Hypothalamus (tissue), 51 donors: ENCODE data around the gene ZNF629.

Source experiments
- DNase-seq, 51 donors: peaks; one replicate each; lab custom pipeline; 2025; lab: John Stamatoyannopoulos, UW

ZNF629 gene

DNA sequence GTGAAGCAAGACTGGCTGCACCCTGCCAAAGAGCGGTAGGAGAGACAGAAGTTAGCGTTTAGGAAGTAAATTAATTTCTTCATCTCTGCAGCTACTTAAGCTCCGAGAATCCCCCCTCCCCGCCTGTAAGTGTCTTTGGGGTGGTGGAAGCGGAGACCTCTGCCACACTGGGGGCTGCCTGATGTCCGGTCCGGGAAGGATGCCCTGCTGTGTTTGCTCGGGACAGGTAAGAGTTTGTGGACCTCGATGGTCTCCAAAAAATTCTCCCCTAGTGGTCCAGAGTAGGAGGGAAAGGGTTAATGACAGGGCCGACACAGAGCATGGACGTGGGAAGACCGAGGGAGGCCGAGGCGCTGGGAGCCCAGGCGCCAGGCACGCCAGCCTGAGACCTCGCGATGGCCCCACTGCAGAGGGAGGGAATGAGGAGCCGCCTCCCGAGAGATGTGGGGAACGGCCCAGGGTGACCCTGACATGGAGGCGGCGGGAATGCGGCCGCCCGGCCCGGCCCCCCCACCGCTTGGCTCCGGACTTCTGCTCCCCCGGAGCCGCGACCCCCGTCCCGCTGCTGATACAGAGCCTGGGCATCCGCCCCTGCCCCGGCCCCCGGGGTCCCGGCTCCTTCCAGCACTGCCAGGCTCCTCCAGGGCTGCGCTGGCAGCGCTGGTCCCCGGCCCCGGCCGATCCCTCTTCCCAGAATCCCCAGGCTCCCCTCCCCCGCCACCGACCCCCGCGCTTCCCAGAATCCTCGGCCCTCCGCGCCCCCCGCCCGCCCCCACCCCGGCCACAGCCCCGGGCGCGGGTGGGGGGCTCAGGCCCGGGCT lies 680 bp downstream of the ZNF629 start:
- DNase-seq = peak in 15 of 51 donors; percentile 7 to 53 (median 34)

GRCh38 chr16:30785126-30786106 lies 1.6 kb downstream of the ZNF629 start:
- no peak for DNase-seq

DNA sequence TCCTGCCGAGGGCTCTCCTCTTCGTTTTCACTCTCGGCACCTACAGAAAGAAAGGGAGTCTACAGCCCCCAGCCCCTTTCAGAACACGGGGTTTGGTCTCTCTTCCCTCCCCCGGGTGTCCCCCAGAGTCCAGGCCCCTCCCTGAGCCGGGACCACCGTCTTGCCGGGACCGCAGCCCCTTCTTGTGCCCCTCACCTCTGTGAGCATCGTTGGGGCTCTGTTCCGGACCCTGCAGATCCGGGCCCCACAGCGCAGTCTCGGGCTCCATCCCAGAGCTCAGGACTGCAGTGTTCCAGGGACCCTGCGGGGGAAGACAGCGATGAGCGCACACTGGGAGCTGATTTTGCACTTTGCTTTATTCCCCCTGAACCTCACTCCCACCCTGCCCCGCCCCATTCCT lies 2.8 kb downstream of the ZNF629 start:
- DNase-seq = no peak

GRCh38 chr16:30783280-30784109 lies 3.5 kb downstream of the ZNF629 start:
- no peak for DNase-seq

- no peak for DNase-seq
These were observed 4.3 kb downstream of the ZNF629 start for GRCh38 chr16:30782486-30783279.

DNA sequence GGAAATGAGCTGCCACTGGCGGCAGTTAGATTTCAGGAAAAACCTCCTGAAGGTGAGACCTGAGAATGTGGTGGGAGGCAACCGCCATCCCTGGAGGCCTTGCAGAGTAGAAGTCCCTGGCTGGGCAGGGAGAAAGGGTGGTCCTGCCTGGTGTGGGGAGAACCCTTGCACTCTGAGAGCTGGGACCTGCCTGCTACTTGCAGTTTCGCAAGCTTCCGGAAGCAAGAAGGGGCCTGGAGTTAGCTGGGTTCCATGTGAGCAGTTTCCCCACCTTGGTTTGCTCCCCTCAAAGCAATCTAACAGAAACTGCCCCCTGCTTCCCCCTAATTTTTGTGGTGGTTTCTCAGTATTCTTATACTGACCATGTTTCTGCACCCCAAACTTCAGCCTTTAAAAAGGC lies 6.5 kb downstream of the ZNF629 start:
- DNase-seq = no peak

GRCh38 chr16:30780021-30780420 lies 7.0 kb downstream of the ZNF629 start:
- DNase-seq = peak in 1 of 51 donors; percentile 20

GRCh38 chr16:30779596-30779995 lies 7.4 kb downstream of the ZNF629 start:
- DNase-seq = no peak

- no peak for DNase-seq
These were observed 8.3 kb downstream of the ZNF629 start for GRCh38 chr16:30778549-30779244.

DNA sequence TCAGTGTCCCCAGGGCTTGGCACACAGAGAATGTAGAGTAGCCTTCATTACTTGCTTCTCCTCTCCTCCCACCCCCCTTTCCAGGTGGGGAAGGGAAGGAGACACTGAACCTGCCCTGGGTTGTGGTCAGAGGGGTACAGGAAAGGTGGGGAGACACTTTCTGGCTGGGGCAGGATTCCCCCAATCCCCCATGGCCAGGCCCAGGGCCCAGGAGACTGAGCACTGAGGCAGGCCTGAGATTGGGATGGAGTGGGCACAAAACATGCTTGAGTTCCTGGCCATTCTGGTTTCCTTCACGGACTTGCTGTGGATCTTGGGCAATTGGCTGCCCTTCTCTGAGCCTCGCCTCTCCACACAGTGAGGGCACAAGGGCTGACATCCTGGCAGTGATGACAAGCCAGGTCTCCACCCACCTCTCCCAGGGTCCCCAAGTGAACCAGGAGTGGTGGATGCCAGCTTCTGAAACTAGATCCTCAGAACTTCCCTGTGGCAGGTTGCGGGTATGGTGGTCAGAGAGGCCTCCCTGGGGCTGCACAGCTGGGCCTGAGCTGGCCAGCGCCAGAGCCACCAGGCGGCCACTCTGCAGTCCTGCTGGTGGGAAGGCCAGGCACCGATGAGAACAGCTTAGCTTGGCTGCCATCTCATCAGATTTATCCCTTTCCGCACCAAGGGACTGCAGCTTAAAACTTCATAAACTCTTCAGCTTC lies 9.3 kb downstream of the ZNF629 start:
- DNase-seq = no peak

DNA sequence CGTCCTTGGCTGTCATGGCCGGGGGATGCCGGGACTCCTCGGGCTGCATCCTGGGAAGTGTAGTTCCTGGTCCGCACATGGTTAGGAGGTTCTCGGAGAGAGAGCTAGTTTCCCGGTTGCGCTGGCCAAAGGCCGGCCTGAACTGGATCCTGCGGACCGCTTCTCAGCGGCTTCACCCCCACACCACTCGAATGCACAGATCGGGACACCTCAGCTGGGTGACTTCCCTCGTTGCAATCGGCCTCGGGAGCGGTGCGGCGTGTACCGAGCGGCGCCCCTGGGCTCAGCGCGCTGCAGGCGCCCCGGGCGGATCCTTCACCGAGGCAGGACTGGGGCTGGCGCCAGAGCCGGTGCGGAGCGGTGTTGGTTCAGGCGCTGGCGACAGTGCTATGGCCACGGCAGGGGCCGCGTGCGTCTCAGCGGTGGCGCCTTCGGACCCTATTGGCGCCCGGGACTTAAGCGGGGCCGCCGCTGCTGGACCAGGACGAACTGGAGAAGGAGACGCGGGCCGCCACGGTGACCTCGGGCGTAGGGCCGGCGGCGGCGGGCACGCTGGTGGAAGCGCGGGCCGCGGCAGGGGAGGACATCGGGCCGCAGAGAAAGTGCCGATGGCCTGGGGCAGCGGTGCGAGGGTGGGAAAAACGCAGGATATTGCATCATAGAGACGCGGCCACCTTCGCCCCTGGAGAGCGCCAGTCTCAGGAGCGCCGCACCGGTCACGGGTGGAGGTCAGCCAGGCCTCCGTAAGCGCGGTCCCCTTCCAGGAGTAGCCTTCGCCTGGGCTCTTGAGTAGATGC lies 11.4 kb downstream of the ZNF629 start:
- DNase-seq = peak; percentile 25 to 89 (median 73)

DNA sequence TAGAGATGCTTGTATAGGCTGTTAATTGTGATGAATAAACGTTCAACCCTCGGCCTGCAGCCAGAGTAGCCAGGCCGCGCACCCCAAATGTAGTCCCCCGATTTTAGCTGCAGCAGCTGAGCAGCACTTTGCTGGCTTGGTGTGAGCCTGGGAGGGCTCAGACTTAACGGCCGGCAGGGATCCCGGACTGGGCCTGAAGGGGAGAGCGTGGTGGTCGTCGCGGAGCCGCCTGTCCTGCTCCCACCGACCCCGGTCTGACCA lies 11.9 kb downstream of the ZNF629 start:
- DNase-seq = no peak

DNA sequence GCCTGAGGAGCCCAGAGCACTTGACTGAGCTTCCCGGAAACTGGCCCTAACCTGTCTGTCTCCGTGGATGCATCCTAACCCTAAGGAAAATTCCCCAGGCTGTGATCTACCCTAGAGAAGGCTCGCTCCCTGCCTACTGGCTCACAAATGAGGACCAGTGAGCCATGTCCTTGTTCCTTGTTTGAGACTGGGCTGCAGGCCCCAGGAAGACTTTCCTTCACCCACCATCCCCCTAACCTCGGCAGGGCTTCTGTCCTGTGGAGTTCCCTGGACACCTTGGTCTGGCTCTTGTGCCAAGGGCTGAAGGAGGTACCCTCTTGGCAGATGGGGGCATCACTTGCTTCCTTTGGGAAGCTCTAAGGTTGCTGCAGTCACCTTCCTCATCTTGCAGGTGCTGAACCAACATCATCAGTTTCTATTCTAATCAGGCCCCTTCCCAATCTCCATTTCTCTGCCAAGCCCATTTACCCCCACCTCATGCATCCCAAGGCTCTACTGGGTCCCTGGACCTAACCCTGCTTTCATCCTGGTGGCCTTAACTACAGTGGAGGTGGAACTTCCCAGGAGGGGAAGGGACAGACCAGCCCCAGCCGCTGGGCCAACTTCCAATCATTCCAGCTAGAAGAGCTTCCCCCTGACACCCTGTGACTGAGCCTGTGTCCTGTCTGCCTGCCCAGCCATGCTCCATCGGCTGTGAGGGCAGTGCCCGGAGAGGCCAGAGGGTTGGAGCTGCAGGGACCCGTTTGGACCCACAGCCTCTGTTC lies 12.5 kb downstream of the ZNF629 start:
- peak in 2 of 51 donors; percentile 38 to 54 for DNase-seq

GRCh38 chr16:30773826-30774225 lies 13.2 kb downstream of the ZNF629 start:
- DNase-seq = no peak

GRCh38 chr16:30771726-30772125 lies 15.3 kb downstream of the ZNF629 start:
- DNase-seq = no peak

DNA sequence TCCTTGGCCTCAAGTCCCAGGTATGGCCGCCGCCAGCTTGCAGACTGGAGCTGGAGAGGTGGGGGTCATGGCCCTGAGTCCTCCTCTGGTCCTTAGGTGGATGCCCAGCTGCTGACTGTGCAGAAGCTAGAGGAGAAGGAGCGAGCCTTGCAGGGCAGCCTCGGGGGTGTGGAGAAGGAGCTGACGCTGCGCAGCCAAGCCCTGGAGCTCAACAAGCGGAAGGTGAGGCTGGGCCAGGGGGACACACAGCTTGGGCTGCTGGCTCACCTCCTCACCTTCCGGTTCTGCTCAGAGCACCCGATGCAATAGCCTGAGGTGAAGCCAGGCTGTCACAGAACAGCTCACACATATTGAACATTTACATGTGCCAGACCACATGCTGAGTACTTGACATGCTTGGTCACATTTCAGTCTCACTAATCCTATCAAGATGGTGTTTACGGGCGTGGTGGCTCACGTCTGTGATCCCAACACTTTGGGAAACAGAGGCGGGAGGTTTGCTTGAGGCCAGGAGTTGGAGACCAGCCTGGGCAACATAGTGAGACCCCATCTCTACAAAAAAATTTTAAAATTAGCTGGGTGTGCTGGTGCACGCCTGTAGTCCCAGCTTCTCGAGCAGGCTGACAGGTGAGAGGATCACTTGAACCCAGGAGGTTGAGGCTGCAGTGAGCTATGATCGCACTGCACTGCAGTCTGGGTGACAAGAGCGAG lies 17.5 kb downstream of the ZNF629 start:
- DNase-seq = no peak
